OCI-M1 (cell line): ENCODE measurements around the gene PDLIM1.

Source experiments
- DNase-seq: peaks from one replicate; lab custom pipeline; 2025; lab: John Stamatoyannopoulos, UW

Gene PDLIM1

GRCh38 chr10:95263864-95264226 lies 27.0 kb downstream of the PDLIM1 start:
- no peak for DNase-seq

GRCh38 chr10:95262763-95263518 lies 27.9 kb downstream of the PDLIM1 start:
- DNase-seq = no peak

- DNase-seq = no peak
Measured at GRCh38 chr10:95261926-95262325, 28.9 kb downstream of the PDLIM1 start.

GRCh38 chr10:95260909-95261552 lies 29.8 kb downstream of the PDLIM1 start:
- DNase-seq = no peak

- DNase-seq = peak; percentile 76
Measured at GRCh38 chr10:95260397-95260881, 30.4 kb downstream of the PDLIM1 start.

GRCh38 chr10:95257849-95258248 lies 33.0 kb downstream of the PDLIM1 start:
- DNase-seq = no peak

GRCh38 chr10:95256268-95256667 lies 34.5 kb downstream of the PDLIM1 start:
- no peak for DNase-seq

- DNase-seq = no peak
Measured at GRCh38 chr10:95254629-95255028, 36.2 kb downstream of the PDLIM1 start.

- no peak for DNase-seq
Measured at GRCh38 chr10:95253686-95254085, 37.1 kb downstream of the PDLIM1 start.

- DNase-seq = peak; percentile 80
Measured at GRCh38 chr10:95253007-95253406, 37.8 kb downstream of the PDLIM1 start.

- DNase-seq = no peak
Measured at GRCh38 chr10:95250856-95251255, 39.9 kb downstream of the PDLIM1 start.

- DNase-seq = no peak
Measured at GRCh38 chr10:95249467-95249866, 41.3 kb downstream of the PDLIM1 start.

- DNase-seq = no peak
Measured at GRCh38 chr10:95248989-95249388, 41.8 kb downstream of the PDLIM1 start.

- no peak for DNase-seq
Measured at GRCh38 chr10:95247881-95248583, 42.8 kb downstream of the PDLIM1 start.

- no peak for DNase-seq
Measured at GRCh38 chr10:95247200-95247880, 43.5 kb downstream of the PDLIM1 start.

GRCh38 chr10:95246582-95247051 lies 44.2 kb downstream of the PDLIM1 start:
- DNase-seq = peak; percentile 89

GRCh38 chr10:95245425-95246055 lies 45.3 kb downstream of the PDLIM1 start:
- no peak for DNase-seq

GRCh38 chr10:95244152-95244551 lies 46.7 kb downstream of the PDLIM1 start:
- DNase-seq = no peak

GRCh38 chr10:95243318-95243617 lies 47.5 kb downstream of the PDLIM1 start:
- no peak for DNase-seq

- peak; percentile 76 for DNase-seq
Measured at GRCh38 chr10:95242581-95243317, 48.1 kb downstream of the PDLIM1 start.

GRCh38 chr10:95241533-95241932 lies 49.3 kb downstream of the PDLIM1 start:
- DNase-seq = no peak
